KMS-11 (cell line): ENCODE measurements around the gene SSC4D.
"Not testable (repeated sequence)": the region's sequence is repeated elsewhere in the genome, so short reads cannot be mapped to it uniquely, and the experiment has no call there.

Experiments used
- H2AFZ ChIP-seq: fragments of 200-600 bp; sonication (generic); 2 replicates; pipeline ENCODE4 v1.6.1; 2016; ENCODE audit warnings: antibody characterized with exemption, mixed run types, low read depth
- H3K27ac ChIP-seq: fragments of 200-600 bp; sonication (generic); 2 replicates; pipeline ENCODE4 v1.6.1; 2016; ENCODE audit warnings: mild to moderate bottlenecking, mixed run types
- H3K27me3 ChIP-seq: fragments of 200-600 bp; sonication (generic); 2 replicates; pipeline ENCODE4 v1.6.1; 2017; ENCODE audit warnings: mild to moderate bottlenecking, low read depth, mixed run types, moderate library complexity; ENCODE audit not compliant: insufficient read depth
- H3K36me3 ChIP-seq: fragments of 200-600 bp; sonication (generic); 2 replicates; pipeline ENCODE4 v1.6.1; 2017; ENCODE audit warnings: mild to moderate bottlenecking, mixed run types; ENCODE audit not compliant: insufficient read depth
- H3K4me1 ChIP-seq: fragments of 200-600 bp; sonication (generic); 2 replicates; pipeline ENCODE4 v1.6.1; 2016; ENCODE audit warnings: mild to moderate bottlenecking, low read depth, mixed run types; ENCODE audit not compliant: poor library complexity, severe bottlenecking
- H3K4me2 ChIP-seq: fragments of 200-600 bp; sonication (generic); 2 replicates; pipeline ENCODE4 v1.7.0; 2016; ENCODE audit warnings: mild to moderate bottlenecking, mixed run types
- H3K4me3 ChIP-seq: fragments of 200-600 bp; sonication (generic); IDR thresholded peaks from 2 replicates; pipeline ENCODE4 v1.6.1; 2017; ENCODE audit warnings: low read depth, low read length, mixed read lengths; ENCODE audit not compliant: insufficient read depth
- H3K79me2 ChIP-seq: fragments of 200-600 bp; sonication (generic); 2 replicates; pipeline ENCODE4 v1.6.1; 2016; ENCODE audit warnings: low read depth, mixed run types; ENCODE audit not compliant: insufficient read depth
- H3K9ac ChIP-seq: fragments of 200-600 bp; sonication (generic); 2 replicates; pipeline ENCODE4 v1.6.1; 2016; ENCODE audit warnings: mild to moderate bottlenecking, mixed run types
- H4K20me1 ChIP-seq: fragments of 200-600 bp; sonication (generic); 2 replicates; pipeline ENCODE4 v1.6.1; 2016; ENCODE audit warnings: mild to moderate bottlenecking, mixed run types; ENCODE audit not compliant: insufficient read depth
- TF ChIP-seq, protein P1 (sequence below): fragments of 200-600 bp; sonication (generic); conservative IDR thresholded peaks from 2 replicates; pipeline ENCODE4 v1.6.1; 2017; ENCODE audit warnings: low read depth, mild to moderate bottlenecking, antibody characterized with exemption, low read length, moderate library complexity, mixed read lengths

The SSC4D gene

DNA sequence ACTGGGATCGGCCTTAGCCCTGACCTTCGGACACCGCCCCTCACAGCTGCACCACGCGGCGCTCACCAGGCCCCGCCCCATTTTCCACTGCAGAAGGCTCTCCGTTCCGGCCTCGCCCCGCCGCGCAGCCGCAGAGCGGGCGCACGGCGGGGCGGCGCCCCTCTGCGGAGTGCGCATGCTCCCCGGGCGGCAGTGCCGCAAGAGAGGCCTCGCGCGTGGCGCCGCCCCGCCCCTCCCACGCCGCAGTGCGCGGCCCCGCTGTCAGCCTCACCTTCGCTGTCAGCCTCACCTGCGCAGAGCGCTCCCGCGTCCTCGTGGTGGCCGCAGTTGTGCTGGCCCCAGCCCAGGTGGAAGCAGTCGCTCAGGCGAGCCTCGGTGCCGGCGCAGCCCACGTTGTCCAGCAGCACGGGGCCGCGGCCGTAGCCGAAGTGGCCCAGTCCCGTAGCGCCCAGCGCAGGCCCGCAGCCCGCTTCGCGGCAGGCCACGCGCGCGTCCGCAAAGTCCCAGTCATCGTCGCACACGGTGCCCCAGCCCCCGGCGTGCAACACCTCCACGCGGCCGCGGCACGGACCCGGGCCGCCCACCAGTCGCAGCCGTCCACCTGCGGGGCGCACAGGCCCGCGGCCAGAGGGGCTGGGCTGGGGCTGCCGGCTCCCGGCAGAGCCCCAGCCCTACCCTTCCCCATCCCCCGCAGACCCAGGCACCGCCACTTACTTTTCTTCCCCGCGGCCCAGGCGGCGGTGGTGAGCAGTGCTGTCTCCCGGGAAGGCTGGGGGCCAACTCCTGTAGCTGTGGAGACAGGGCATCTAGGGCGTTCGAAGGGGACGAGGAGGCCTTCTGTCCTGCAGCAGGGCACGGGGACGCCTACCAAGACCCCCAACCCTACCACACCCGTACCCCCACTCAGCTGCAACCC, 16.1 kb downstream of the SSC4D start:
- Histone ChIP-seq H3K4me1 (peaks cover 46% of the 10 kb centered on the region), H3K27ac (peak overlapping the region; percentile 52), H3K9ac (peak overlapping the region; percentile 77), H2AFZ (peak overlapping the region; percentile 62), H4K20me1 (no peaks in the 10 kb centered on the region), H3K4me3 (no peak overlapping the region), H3K4me2 (peak overlapping the region; percentile 78), H3K27me3 (no peaks in the 10 kb centered on the region), H3K79me2 (peaks cover 9% of the 10 kb centered on the region), H3K36me3 (no peaks in the 10 kb centered on the region)
- TF ChIP-seq, protein P1, sequence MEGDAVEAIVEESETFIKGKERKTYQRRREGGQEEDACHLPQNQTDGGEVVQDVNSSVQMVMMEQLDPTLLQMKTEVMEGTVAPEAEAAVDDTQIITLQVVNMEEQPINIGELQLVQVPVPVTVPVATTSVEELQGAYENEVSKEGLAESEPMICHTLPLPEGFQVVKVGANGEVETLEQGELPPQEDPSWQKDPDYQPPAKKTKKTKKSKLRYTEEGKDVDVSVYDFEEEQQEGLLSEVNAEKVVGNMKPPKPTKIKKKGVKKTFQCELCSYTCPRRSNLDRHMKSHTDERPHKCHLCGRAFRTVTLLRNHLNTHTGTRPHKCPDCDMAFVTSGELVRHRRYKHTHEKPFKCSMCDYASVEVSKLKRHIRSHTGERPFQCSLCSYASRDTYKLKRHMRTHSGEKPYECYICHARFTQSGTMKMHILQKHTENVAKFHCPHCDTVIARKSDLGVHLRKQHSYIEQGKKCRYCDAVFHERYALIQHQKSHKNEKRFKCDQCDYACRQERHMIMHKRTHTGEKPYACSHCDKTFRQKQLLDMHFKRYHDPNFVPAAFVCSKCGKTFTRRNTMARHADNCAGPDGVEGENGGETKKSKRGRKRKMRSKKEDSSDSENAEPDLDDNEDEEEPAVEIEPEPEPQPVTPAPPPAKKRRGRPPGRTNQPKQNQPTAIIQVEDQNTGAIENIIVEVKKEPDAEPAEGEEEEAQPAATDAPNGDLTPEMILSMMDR: no peak

DNA sequence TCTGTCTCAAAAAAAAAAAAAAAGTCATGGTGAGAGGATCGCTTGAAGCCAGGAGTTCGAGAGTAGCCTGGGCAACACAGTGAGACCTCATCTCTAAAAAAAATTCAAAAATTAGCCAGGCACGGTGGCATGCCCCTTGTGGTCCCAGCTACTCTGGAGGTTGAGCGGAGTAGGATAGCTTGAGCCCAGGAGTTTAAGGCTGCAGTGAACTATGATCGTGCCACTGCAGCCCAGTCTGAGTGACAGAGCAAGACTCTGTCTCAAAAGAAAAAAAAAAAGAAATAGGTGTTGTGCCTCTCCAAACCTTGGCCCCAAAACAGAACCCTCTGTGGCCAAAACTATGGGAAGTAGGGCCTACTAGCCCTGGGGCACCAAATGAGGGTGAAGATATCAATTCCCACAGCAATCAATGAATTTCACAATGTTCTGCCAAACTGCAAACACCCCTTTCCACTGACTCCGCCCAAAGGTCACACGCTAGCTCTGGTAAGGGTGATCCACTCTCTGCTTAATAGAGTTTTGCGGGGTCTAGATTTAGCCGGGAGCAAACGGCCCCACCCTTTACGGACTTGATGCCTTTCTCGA, 16.9 kb downstream of the SSC4D start:
- peak overlapping the region; percentile 62 for H2AFZ ChIP-seq
- H3K27ac ChIP-seq: peak overlapping the region; percentile 52
- peaks cover 2% of the 10 kb centered on the region; the same call in 1 of the 2 replicates for H3K79me2 ChIP-seq
- TF ChIP-seq, protein P1: no peak
- H3K36me3 ChIP-seq: no peaks in the 10 kb centered on the region
- peak overlapping the region; percentile 78 for H3K4me2 ChIP-seq
- peak overlapping the region; percentile 77 for H3K9ac ChIP-seq
- H4K20me1 ChIP-seq: no peaks in the 10 kb centered on the region
- H3K4me1 ChIP-seq: peaks cover 47% of the 10 kb centered on the region
- no peaks in the 10 kb centered on the region for H3K27me3 ChIP-seq
- no peak overlapping the region for H3K4me3 ChIP-seq

DNA sequence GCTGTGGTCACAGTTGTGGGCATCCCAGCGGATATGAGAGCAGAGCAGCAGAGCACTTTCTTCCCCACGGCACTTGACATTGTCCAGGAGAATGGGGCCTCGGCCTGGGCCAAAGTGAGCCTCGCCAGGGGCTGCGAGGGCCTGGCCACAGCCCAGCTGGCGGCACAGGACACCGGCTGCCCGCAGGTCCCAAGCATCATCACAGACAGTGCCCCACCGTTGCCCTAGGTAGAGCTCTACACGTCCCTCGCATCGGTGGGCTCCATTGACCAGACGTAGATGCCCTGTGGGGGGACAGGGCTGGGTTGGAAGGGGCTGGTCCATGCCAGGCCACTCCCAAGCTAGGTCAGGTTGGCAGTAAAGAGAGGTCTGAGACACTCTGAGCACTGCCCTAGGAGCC, 19.4 kb downstream of the SSC4D start:
- no peak overlapping the region for H2AFZ ChIP-seq
- no peak overlapping the region for H3K9ac ChIP-seq

DNA sequence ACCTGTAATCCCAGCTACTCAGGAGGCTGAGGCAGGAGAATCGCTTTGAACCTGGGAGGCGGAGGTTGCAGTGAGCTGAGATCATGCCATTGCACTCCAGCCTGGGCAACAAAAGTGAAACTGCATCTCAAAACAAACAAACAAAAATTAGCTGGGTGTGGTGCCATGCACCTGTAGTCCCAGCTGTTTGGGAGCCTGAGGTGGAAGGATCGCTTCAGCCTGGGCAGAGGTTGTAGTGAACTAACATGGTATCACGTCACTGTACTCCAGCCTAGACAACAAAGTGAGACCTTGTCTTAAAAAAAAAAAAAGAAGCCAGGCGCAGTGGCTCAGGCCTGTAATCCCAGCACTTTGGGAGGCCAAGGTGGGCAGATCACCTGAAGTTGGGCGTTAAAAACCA, 21.7 kb downstream of the SSC4D start:
- not testable (repeated sequence) for H4K20me1 ChIP-seq, H3K27ac ChIP-seq, H2AFZ ChIP-seq, H3K4me2 ChIP-seq, H3K9ac ChIP-seq, H3K27me3 ChIP-seq, H3K36me3 ChIP-seq, H3K79me2 ChIP-seq, H3K4me3 ChIP-seq
- H3K4me1 ChIP-seq: peaks cover 24% of the 10 kb centered on the region

More for the DNA sequence above, 19.4 kb downstream of the SSC4D start:
- Histone ChIP-seq H3K4me3 (no peak overlapping the region), H4K20me1 (no peaks in the 10 kb centered on the region), H3K4me2 (no peak overlapping the region), H3K4me1 (peaks cover 32% of the 10 kb centered on the region), H3K27ac (no peak overlapping the region), H3K27me3 (no peaks in the 10 kb centered on the region), H3K79me2 (no peaks in the 10 kb centered on the region), H3K36me3 (no peaks in the 10 kb centered on the region)
- TF ChIP-seq, protein P1: no peak
